ENCODE data around the gene UBN1. TPM values are rescaled to one million over a fixed set of nuclear protein-coding genes. Genes with fewer than 3 reads are reported as not detected.

UBN1 gene
- total and polyA plus RNA-seq, 8 donors: 5.4 to 319 (median 34.2) TPM

- Histone ChIP-seq H3K27me3 (peaks cover 0 to 15% (median 0%) of the 10 kb centered on the region in 3 donors), H3K9me3 (peaks cover 0 to 7% (median 2%) of the 10 kb centered on the region in 4 donors), H3K4me3 (no peak overlapping the region), H3K4me1 (peaks cover 0 to 11% (median 3%) of the 10 kb centered on the region in 4 donors), H3K27ac (no peak overlapping the region), H3K36me3 (peaks cover 8 to 85% (median 79%) of the 10 kb centered on the region in 4 donors)
- TF ChIP-seq POLR2AphosphoS5 (IDR thresholded peaks at IDR 0.05) (no peak), CTCF (IDR thresholded peaks at IDR 0.05) (no peak), POLR2A (IDR thresholded peaks at IDR 0.05) (no peak)
- WGBS, 5 donors: 88 to 97% (median 96%) methylated on average over 7 of the region's 7 CpGs
- no peak for DNase-seq
- intact Hi-C loops (cut with DNase I; ENCODE audit: low total_unique reads): no loop called here
These were observed 50.0 kb downstream of the UBN1 start for GRCh38 chr16:4897328-4897727.

DNA sequence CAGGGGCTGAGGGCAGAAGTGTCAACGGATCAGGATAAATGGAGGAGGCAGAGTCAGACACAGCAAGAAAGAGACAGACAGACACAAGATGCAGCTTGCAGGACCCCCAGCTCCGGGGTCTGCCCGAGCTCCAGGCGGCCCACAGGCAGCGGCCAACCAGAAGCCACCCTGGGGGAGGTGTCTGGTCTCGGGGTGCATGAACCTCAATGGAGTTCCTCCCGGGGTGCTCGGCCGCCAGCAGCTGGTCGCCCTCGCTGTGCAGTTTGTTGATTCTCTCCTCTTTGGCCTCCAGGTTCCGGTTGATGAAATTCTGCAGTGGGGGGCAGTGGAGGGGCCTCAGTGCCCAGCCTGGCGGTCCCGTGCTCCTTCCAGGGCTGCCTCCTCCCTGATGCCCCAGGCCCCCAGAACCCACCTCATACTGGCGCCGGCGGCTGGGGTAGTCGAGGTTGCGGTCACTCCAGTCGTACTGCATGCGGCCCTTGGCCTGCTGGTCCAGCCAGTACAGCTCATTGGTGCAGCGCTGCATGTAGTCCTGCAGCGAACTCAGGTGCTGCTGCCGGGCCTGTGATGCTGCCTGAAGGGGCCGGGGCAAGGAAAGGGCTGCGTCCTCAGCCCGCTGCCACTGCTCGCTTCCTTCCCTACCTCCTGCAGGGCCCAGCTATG is 51.7 kb downstream of the UBN1 start:
- Histone ChIP-seq H3K27ac (no peak overlapping the region), H3K27me3 (peaks cover 0 to 20% (median 0%) of the 10 kb centered on the region in 3 donors), H3K36me3 (peaks cover 8 to 79% (median 69%) of the 10 kb centered on the region in 4 donors), H3K4me1 (no peaks in the 10 kb centered on the region), H3K9me3 (peaks cover 0 to 7% (median 2%) of the 10 kb centered on the region in 4 donors), H3K4me3 (no peak overlapping the region)
- 92 to 96% (median 92%) methylated on average over 16 to 28 of the region's 28 CpGs for WGBS, 5 donors
- intact Hi-C loops (cut with DNase I; ENCODE audit: low total_unique reads): no loop called here
- no peak for DNase-seq
- TF ChIP-seq POLR2AphosphoS5 (IDR thresholded peaks at IDR 0.05): no peak
- no peak for TF ChIP-seq CTCF (IDR thresholded peaks at IDR 0.05)
- TF ChIP-seq EP300 (IDR thresholded peaks at IDR 0.05): no peak
- TF ChIP-seq POLR2A (IDR thresholded peaks at IDR 0.05): no peak

- Histone ChIP-seq H3K36me3 (peaks cover 8 to 77% (median 63%) of the 10 kb centered on the region in 4 donors), H3K4me3 (no peak overlapping the region), H3K4me1 (no peaks in the 10 kb centered on the region), H3K27ac (no peak overlapping the region), H3K9me3 (peaks cover 0 to 7% (median 2%) of the 10 kb centered on the region in 4 donors), H3K27me3 (peaks cover 0 to 20% (median 0%) of the 10 kb centered on the region in 3 donors)
- no peak for TF ChIP-seq POLR2AphosphoS5 (IDR thresholded peaks at IDR 0.05)
- TF ChIP-seq EP300 (IDR thresholded peaks at IDR 0.05): no peak
- no peak for TF ChIP-seq POLR2A (IDR thresholded peaks at IDR 0.05)
- no peak for TF ChIP-seq CTCF (IDR thresholded peaks at IDR 0.05)
- no peak for DNase-seq
- intact Hi-C loops (cut with DNase I; ENCODE audit: low total_unique reads): no loop called here
- WGBS, 5 donors: 79 to 89% (median 87%) methylated on average over 6 of the region's 6 CpGs
These were observed 52.2 kb downstream of the UBN1 start for GRCh38 chr16:4899474-4899846.

DNA sequence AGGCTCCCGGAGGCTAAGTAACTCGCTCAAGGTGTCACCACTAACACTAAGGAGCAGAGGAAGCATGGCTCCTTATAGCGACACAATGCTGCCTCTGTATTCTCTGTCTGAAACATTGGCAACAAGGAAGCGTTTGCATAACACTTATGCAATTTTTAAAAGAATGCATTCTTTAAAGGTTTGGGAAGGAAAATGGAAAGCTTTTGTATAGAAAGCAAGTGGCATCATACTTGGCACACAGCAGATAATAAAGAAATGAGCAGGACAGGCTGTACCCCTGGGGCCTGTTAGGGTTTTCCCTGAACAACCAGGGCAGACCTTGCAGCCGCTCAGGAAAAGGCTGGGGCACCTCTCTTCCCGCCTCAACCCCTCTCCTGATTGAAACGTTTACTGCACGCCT is 52.8 kb downstream of the UBN1 start:
- Histone ChIP-seq H3K4me1 (no peaks in the 10 kb centered on the region), H3K27ac (no peak overlapping the region), H3K27me3 (peaks cover 0 to 20% (median 0%) of the 10 kb centered on the region in 3 donors), H3K4me3 (no peak overlapping the region), H3K9me3 (peaks cover 0 to 7% (median 2%) of the 10 kb centered on the region in 4 donors), H3K36me3 (peaks cover 8 to 71% (median 58%) of the 10 kb centered on the region in 4 donors)
- TF ChIP-seq POLR2A (IDR thresholded peaks at IDR 0.05) (no peak), CTCF (IDR thresholded peaks at IDR 0.05) (no peak), EP300 (IDR thresholded peaks at IDR 0.05) (no peak), POLR2AphosphoS5 (IDR thresholded peaks at IDR 0.05) (no peak)
- 59 to 69% (median 63%) methylated on average over 8 of the region's 8 CpGs for WGBS, 5 donors
- no peak for DNase-seq
- intact Hi-C loops (cut with DNase I; ENCODE audit: low total_unique reads): no loop called here
